B cell (primary cell): ENCODE data around the gene ABCA7.

Experiments used
- CTCF ChIP-seq: fragments of 200-600 bp; IDR thresholded peaks from one replicate; pipeline ENCODE4 v1.8.0; 2022; ENCODE audit warnings: antibody characterized with exemption, mild to moderate bottlenecking
- EZH2 ChIP-seq: IDR thresholded peaks from 2 replicates; pipeline ENCODE4 v1.6.1; 2012; ENCODE audit warnings: borderline replicate concordance, low read depth, mild to moderate bottlenecking, moderate library complexity, low read length; ENCODE audit not compliant: insufficient read depth, poor library complexity, severe bottlenecking

GRCh38 chr19:1037621-1038064 lies 2.3 kb upstream of the ABCA7 start:
- TF ChIP-seq CTCF (no peak), EZH2 (no peak)
